ENCODE measurements around the gene FOXP4. TPM values are rescaled to one million over a fixed set of nuclear protein-coding genes. Genes with fewer than 3 reads are reported as not detected.

Gene FOXP4
- polyA plus RNA-seq, 1 donor = 129 TPM

DNA sequence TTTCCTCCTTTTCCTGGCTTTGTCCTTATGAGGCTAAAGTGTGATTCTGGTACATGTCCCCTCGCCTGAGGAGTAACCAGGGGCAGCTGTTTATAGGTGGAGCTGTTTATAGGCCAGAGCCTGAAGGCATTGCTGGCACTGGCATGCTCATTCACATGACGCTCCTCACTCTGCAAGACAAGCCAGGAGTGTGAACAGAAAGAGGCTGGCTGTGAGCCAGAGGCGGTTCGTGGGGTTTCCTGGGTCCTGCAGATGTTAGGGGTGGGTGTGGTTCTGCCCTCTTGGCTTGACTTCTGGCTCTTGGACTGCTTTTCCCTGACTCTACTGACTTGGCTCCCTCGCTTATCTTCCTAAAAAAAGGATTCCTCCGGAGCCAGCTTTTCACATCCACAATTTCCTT, 79.3 kb downstream of the FOXP4 start:
- 50% methylated on average over 1 of the region's 6 CpGs for WGBS (ENCODE audit: insufficient coverage, low lambda C conversion rate)
- Histone ChIP-seq H3K9me3 (ENCODE audit: control insufficient read depth, low read depth, low read length) (no peaks in the 10 kb centered on the region), H3K27me3 (ENCODE audit: control insufficient read depth, insufficient read depth, low read length) (peaks cover 3% of the 10 kb centered on the region), H3K4me3 (ENCODE audit: low read length) (no peak overlapping the region), H3K36me3 (ENCODE audit: control insufficient read depth, insufficient read depth, low read length) (no peaks in the 10 kb centered on the region), H3K27ac (ENCODE audit: low read length) (no peak overlapping the region), H3K4me1 (ENCODE audit: control insufficient read depth, insufficient read depth, low read length) (no peaks in the 10 kb centered on the region)
- DNase-seq = peak in 1 of 2 donors; percentile 18

DNA sequence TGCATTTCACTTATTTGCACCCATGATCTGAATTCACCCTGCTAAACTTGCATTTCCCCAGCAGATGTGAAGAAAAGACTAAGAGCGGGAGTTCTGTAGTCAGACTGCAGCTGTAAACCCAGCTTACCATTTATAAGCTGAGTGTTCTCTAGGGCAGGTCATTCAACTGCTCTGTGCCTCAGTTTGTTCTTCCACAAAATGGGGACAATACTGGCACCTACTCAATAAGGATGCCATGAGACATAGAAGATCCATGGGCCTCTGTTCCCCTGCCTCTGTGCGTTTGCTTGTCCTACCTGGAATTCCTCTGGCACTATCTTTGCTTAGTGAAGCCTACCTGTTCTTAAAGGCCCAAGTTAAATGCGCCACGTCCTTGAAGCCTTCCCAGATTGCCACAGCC, 79.8 kb downstream of the FOXP4 start:
- Histone ChIP-seq H3K4me3 (ENCODE audit: low read length) (no peak overlapping the region), H3K36me3 (ENCODE audit: control insufficient read depth, insufficient read depth, low read length) (no peaks in the 10 kb centered on the region), H3K27ac (ENCODE audit: low read length) (no peak overlapping the region), H3K9me3 (ENCODE audit: control insufficient read depth, low read depth, low read length) (no peaks in the 10 kb centered on the region), H3K4me1 (ENCODE audit: control insufficient read depth, insufficient read depth, low read length) (no peaks in the 10 kb centered on the region), H3K27me3 (ENCODE audit: control insufficient read depth, insufficient read depth, low read length) (peaks cover 5% of the 10 kb centered on the region)
- DNase-seq = no peak
- WGBS (ENCODE audit: insufficient coverage, low lambda C conversion rate) = no CpG with 5 or more reads among the region's 4 CpGs

DNA sequence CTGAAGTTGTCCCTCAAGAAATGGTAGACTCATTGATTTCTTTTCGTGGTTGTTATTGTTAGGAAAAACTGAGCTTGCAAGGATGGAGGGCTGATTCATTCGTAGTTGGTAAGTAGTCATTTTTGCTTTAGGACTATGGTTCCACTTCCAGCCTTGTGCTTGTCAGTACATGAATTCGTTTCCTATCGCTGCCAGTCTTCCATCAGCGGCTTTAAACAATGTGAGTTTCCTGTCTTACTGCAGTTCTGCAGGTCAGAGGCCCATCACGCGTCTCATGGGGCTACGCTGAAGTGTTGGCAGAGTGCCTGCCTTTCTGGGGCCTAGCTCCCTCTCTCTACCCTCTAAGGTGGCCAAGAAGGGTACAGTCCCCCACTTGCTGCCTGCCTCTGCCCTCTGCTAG, 80.7 kb downstream of the FOXP4 start:
- Histone ChIP-seq H3K36me3 (ENCODE audit: control insufficient read depth, insufficient read depth, low read length) (no peaks in the 10 kb centered on the region), H3K27ac (ENCODE audit: low read length) (no peak overlapping the region), H3K4me1 (ENCODE audit: control insufficient read depth, insufficient read depth, low read length) (no peaks in the 10 kb centered on the region), H3K4me3 (ENCODE audit: low read length) (no peak overlapping the region), H3K27me3 (ENCODE audit: control insufficient read depth, insufficient read depth, low read length) (peaks cover 8% of the 10 kb centered on the region), H3K9me3 (ENCODE audit: control insufficient read depth, low read depth, low read length) (no peaks in the 10 kb centered on the region)
- WGBS (ENCODE audit: insufficient coverage, low lambda C conversion rate) = 100% methylated on average over 1 of the region's 8 CpGs
- no peak for DNase-seq

DNA sequence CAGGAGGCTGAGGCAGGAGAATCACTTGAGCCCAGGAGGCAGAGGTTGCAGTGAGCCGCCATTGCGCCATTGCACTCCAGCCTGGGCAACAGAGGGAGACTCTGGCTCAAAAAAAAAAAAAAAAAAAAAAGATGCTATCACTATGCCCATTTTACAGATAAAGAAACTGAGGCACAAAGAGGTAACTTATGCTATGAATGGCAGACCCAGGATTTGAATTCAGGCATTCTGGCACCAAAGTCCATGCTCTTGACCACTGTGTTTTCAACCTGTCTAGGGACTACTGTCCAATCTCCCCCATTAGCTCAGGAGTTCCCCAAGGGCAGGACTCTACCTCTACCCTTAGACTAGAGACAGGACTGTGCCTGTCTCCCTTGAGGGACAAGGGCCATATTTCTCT, 82.9 kb downstream of the FOXP4 start:
- Histone ChIP-seq H3K27me3 (ENCODE audit: control insufficient read depth, insufficient read depth, low read length) (peaks cover 11% of the 10 kb centered on the region), H3K27ac (ENCODE audit: low read length) (no peak overlapping the region), H3K4me1 (ENCODE audit: control insufficient read depth, insufficient read depth, low read length) (no peaks in the 10 kb centered on the region), H3K9me3 (ENCODE audit: control insufficient read depth, low read depth, low read length) (no peaks in the 10 kb centered on the region), H3K36me3 (ENCODE audit: control insufficient read depth, insufficient read depth, low read length) (no peaks in the 10 kb centered on the region), H3K4me3 (ENCODE audit: low read length) (no peak overlapping the region)
- WGBS (ENCODE audit: insufficient coverage, low lambda C conversion rate) = no CpG with 5 or more reads among the region's 2 CpGs
- no peak for DNase-seq

DNA sequence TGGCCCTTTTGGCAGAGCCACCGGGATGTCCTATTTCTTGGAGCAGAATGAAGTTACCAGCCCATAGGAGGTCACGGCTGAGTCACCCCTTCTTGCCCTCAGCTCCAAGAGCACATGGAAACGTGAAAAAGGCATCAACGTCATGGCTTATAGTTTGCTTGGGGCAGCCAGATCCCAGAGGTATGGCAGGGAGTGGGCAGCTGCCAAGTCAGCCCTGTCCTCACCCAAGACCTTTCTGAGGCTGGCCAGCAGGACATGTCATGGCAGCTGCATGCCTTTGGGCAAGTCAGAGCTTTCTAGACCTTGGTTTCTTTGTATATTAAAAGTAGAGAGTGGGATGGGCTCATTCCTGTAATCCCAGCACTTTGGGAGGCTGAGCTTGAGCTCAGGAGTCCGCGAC, 83.9 kb downstream of the FOXP4 start:
- WGBS (ENCODE audit: insufficient coverage, low lambda C conversion rate) = no CpG with 5 or more reads among the region's 6 CpGs
- Histone ChIP-seq H3K36me3 (ENCODE audit: control insufficient read depth, insufficient read depth, low read length) (no peaks in the 10 kb centered on the region), H3K4me3 (ENCODE audit: low read length) (no peak overlapping the region), H3K4me1 (ENCODE audit: control insufficient read depth, insufficient read depth, low read length) (no peaks in the 10 kb centered on the region), H3K27ac (ENCODE audit: low read length) (no peak overlapping the region), H3K27me3 (ENCODE audit: control insufficient read depth, insufficient read depth, low read length) (peaks cover 18% of the 10 kb centered on the region), H3K9me3 (ENCODE audit: control insufficient read depth, low read depth, low read length) (no peaks in the 10 kb centered on the region)
- DNase-seq = no peak

DNA sequence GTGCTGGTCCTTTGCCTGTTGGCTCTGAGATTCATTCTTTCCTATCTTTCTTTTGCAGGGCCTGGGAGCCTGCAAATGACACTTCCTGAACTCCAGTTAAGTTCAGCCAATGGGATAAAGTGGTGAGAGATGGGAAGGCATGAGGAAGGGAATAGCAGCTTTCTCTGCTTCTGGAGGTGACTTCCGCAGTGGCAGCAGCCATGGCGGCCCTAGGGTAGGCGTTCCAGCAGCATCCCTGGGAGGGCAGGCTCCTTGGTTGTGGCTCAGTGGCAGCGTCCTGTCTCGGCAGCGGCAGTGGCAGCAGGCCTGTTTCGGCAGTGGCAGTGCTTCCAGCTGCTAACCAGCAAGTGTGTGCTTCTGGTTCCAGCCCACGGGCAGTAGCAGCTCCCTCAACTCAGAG, 84.8 kb downstream of the FOXP4 start:
- Histone ChIP-seq H3K4me1 (ENCODE audit: control insufficient read depth, insufficient read depth, low read length) (no peaks in the 10 kb centered on the region), H3K36me3 (ENCODE audit: control insufficient read depth, insufficient read depth, low read length) (no peaks in the 10 kb centered on the region), H3K27me3 (ENCODE audit: control insufficient read depth, insufficient read depth, low read length) (peaks cover 19% of the 10 kb centered on the region), H3K9me3 (ENCODE audit: control insufficient read depth, low read depth, low read length) (no peaks in the 10 kb centered on the region), H3K27ac (ENCODE audit: low read length) (no peak overlapping the region), H3K4me3 (ENCODE audit: low read length) (no peak overlapping the region)
- DNase-seq = no peak
- WGBS (ENCODE audit: insufficient coverage, low lambda C conversion rate) = no CpG with 5 or more reads among the region's 8 CpGs

DNA sequence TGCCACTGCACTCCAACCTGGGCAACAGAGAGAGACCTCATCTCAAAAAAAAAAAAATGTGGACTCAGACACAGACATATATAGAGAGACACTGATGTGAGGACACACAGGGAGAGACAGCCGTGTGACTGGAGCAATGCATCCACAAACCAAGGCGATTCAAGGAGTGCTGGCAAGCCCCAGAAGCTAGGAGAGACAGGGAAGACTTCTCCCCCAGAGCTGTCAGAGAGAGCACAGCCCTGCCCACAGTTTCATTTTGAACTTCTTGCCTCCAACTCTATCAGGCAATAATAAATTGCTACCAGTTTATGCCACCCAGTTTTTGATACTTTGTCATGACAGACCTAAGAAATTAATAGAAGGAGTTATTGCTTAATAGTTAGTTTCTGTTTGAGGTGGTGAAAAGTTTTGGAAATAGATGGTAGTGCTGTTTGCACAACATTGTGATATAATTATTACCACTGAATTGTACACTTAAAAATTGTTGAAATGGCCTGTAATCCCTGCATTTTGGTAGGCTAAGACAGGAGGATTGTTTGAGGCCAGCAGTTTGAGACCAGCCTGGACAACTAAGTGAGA, 87.0 kb downstream of the FOXP4 start:
- H3K27me3 ChIP-seq (ENCODE audit: control insufficient read depth, insufficient read depth, low read length) = peaks cover 41% of the 10 kb centered on the region
- no peak overlapping the region for H3K27ac ChIP-seq (ENCODE audit: low read length)
- no peaks in the 10 kb centered on the region for H3K9me3 ChIP-seq (ENCODE audit: control insufficient read depth, low read depth, low read length)
- no peaks in the 10 kb centered on the region for H3K36me3 ChIP-seq (ENCODE audit: control insufficient read depth, insufficient read depth, low read length)
- H3K4me3 ChIP-seq (ENCODE audit: low read length) = no peak overlapping the region
- DNase-seq = no peak
- 40% methylated on average over 1 of the region's 2 CpGs for WGBS (ENCODE audit: insufficient coverage, low lambda C conversion rate)
- peaks cover 11% of the 10 kb centered on the region for H3K4me1 ChIP-seq (ENCODE audit: control insufficient read depth, insufficient read depth, low read length)

DNA sequence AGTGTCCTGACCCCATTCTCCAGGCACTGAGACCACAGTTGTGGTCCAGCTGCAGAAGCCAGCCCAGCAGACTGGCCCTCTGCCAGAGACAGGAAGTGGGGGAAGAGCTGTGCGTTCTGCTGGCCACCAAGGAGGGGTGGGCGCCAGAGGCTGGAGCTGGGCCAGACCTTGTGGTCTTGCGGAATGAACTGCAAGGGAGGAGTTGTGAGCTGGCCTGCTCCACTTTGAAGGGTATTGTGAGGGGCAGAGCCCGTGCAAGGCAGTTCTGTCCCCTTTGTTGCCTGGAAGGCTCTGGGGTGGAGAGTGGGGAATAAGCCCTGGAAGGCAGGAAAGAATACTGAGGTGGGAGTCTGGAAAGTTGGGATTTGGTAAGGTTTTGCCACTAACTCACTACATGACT, 88.5 kb downstream of the FOXP4 start:
- Histone ChIP-seq H3K4me3 (ENCODE audit: low read length) (no peak overlapping the region), H3K36me3 (ENCODE audit: control insufficient read depth, insufficient read depth, low read length) (no peaks in the 10 kb centered on the region), H3K27ac (ENCODE audit: low read length) (no peak overlapping the region), H3K27me3 (ENCODE audit: control insufficient read depth, insufficient read depth, low read length) (peaks cover 53% of the 10 kb centered on the region), H3K9me3 (ENCODE audit: control insufficient read depth, low read depth, low read length) (no peaks in the 10 kb centered on the region), H3K4me1 (ENCODE audit: control insufficient read depth, insufficient read depth, low read length) (peaks cover 13% of the 10 kb centered on the region)
- peak; percentile 30 to 40 for DNase-seq
- WGBS (ENCODE audit: insufficient coverage, low lambda C conversion rate) = no CpG with 5 or more reads among the region's 4 CpGs

DNA sequence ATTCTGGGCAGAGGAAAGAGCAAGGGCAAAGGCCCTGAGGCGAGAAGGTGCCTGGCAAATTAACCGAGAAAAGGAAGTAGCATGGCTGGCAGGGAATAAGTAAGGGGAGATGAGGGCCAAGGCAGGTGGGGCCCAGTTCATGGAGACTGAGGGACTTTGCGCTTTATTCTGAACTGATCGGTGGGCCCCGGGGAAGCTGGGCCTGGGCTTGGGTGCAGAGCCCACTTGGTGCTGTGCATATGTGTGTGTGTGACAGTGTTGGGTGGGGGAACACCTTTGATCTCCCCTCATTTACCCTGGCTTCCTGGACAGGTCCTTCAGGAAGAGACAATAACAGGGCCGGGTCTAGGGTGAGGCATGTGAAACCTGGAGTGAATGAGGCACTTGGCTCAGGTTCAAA, 89.2 kb downstream of the FOXP4 start:
- DNase-seq = no peak
- Histone ChIP-seq H3K27ac (ENCODE audit: low read length) (no peak overlapping the region), H3K9me3 (ENCODE audit: control insufficient read depth, low read depth, low read length) (no peaks in the 10 kb centered on the region), H3K4me3 (ENCODE audit: low read length) (no peak overlapping the region), H3K27me3 (ENCODE audit: control insufficient read depth, insufficient read depth, low read length) (peaks cover 60% of the 10 kb centered on the region), H3K4me1 (ENCODE audit: control insufficient read depth, insufficient read depth, low read length) (peaks cover 13% of the 10 kb centered on the region), H3K36me3 (ENCODE audit: control insufficient read depth, insufficient read depth, low read length) (no peaks in the 10 kb centered on the region)
- WGBS (ENCODE audit: insufficient coverage, low lambda C conversion rate) = 67% methylated on average over 1 of the region's 6 CpGs

DNA sequence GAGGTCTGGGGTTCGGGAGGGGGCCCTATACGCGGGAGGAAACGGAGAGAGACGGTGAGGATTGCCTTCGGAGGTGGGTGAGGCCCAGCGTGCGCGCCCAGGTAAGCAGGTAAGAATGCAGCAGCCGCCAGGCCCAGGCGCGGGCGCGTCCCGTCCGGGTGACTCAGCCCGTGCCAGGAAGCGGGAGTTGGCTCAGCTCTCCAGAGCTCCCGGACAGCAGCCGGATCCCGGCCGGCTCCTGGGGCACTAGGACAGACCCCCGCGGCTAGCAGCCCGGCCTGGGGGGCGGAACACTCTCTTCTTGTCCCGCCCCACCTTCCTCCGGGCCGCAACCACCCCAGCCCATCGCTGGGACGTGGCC, 90.6 kb downstream of the FOXP4 start:
- no peak overlapping the region for H3K4me3 ChIP-seq (ENCODE audit: low read length)
- WGBS (ENCODE audit: insufficient coverage, low lambda C conversion rate) = no CpG with 5 or more reads among the region's 31 CpGs
- H3K4me1 ChIP-seq (ENCODE audit: control insufficient read depth, insufficient read depth, low read length) = peaks cover 13% of the 10 kb centered on the region
- DNase-seq = peak; percentile 67 to 77
- H3K36me3 ChIP-seq (ENCODE audit: control insufficient read depth, insufficient read depth, low read length) = peaks cover 3% of the 10 kb centered on the region
- H3K27me3 ChIP-seq (ENCODE audit: control insufficient read depth, insufficient read depth, low read length) = peaks cover 61% of the 10 kb centered on the region
- no peaks in the 10 kb centered on the region for H3K9me3 ChIP-seq (ENCODE audit: control insufficient read depth, low read depth, low read length)
- no peak overlapping the region for H3K27ac ChIP-seq (ENCODE audit: low read length)

DNA sequence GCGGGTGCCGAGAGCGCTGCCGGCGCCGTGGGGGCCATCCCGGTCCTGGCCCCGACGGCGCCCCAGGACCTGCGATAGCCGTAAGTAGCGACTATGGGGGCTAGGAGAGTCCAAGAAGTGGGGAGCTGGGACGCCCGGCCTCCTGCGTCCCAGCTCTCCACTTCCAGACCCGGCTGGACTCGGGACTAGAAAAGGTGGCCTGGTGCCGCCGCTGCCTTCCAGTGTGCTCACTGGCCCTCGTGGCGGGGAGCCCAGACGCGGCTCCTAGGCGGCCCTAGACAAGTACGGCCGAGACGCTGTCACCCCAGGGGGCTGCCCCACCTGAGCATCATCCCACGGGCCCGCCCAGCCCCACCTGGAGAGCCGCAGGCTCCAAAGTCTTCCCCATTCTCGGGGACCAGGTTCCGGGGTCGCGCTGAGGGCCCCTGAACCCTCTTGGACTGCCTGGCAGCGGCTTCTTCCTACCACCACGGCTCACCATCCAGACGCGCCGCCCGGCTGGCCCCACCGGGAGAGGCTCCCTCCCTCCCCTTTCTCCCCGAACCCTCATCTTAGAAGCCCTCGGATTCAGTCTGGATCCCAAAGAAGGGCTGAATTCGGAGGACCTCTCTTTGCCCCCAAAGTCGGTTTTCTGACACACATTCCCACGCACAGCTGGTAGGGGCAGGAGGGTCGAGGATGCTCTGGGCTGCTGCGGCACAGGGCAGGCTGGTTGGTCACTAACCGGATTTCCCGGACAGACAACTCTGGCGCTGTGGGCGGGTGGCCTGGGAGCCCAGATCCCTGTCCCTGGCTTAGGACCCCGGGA, 91.2 kb downstream of the FOXP4 start:
- no peaks in the 10 kb centered on the region for H3K9me3 ChIP-seq (ENCODE audit: control insufficient read depth, low read depth, low read length)
- peak overlapping the region; percentile 40 for H3K4me3 ChIP-seq (ENCODE audit: low read length)
- H3K36me3 ChIP-seq (ENCODE audit: control insufficient read depth, insufficient read depth, low read length) = peaks cover 3% of the 10 kb centered on the region
- peaks cover 13% of the 10 kb centered on the region for H3K4me1 ChIP-seq (ENCODE audit: control insufficient read depth, insufficient read depth, low read length)
- WGBS (ENCODE audit: insufficient coverage, low lambda C conversion rate) = no CpG with 5 or more reads among the region's 54 CpGs
- peak in 1 of 2 donors; percentile 19 for DNase-seq
- peaks cover 61% of the 10 kb centered on the region for H3K27me3 ChIP-seq (ENCODE audit: control insufficient read depth, insufficient read depth, low read length)
- peak overlapping the region; percentile 54 for H3K27ac ChIP-seq (ENCODE audit: low read length)

Data from large intestine (tissue), 3 donors.